ENCODE data around the gene PLK1. TPM values are rescaled to one million over a fixed set of nuclear protein-coding genes. Genes with fewer than 3 reads are reported as not detected.

Gene PLK1
- total and polyA plus RNA-seq, 2 of the 13 experiments (the other 11 are each of a cell fraction or from before 2014, with no cell fraction given) = 71.5 to 76.3 TPM

GRCh38 chr16:23690771-23691482 is 12.2 kb downstream of the PLK1 start (continued):
- TF ChIP-seq, protein P1, sequence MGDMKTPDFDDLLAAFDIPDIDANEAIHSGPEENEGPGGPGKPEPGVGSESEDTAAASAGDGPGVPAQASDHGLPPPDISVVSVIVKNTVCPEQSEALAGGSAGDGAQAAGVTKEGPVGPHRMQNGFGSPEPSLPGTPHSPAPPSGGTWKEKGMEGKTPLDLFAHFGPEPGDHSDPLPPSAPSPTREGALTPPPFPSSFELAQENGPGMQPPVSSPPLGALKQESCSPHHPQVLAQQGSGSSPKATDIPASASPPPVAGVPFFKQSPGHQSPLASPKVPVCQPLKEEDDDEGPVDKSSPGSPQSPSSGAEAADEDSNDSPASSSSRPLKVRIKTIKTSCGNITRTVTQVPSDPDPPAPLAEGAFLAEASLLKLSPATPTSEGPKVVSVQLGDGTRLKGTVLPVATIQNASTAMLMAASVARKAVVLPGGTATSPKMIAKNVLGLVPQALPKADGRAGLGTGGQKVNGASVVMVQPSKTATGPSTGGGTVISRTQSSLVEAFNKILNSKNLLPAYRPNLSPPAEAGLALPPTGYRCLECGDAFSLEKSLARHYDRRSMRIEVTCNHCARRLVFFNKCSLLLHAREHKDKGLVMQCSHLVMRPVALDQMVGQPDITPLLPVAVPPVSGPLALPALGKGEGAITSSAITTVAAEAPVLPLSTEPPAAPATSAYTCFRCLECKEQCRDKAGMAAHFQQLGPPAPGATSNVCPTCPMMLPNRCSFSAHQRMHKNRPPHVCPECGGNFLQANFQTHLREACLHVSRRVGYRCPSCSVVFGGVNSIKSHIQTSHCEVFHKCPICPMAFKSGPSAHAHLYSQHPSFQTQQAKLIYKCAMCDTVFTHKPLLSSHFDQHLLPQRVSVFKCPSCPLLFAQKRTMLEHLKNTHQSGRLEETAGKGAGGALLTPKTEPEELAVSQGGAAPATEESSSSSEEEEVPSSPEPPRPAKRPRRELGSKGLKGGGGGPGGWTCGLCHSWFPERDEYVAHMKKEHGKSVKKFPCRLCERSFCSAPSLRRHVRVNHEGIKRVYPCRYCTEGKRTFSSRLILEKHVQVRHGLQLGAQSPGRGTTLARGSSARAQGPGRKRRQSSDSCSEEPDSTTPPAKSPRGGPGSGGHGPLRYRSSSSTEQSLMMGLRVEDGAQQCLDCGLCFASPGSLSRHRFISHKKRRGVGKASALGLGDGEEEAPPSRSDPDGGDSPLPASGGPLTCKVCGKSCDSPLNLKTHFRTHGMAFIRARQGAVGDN (CRISPR knock-in tag; IDR thresholded peaks at IDR 0.05) = peak; percentile 19; the same call in 1 of the 2 replicates

GRCh38 chr16:23691483-23692189 is 12.9 kb downstream of the PLK1 start:
- POLR2A ChIA-PET = no interaction called here
- Histone ChIP-seq H3K27me3 (ENCODE audit: control insufficient read depth in 1 of 2, insufficient read depth in 2 of 2, low read length in 2 of 2) (no peaks in the 10 kb centered on the region), H3K9ac (ENCODE audit: insufficient read depth, low read depth, low read length) (no peak overlapping the region), H3K79me2 (ENCODE audit: insufficient read depth, low read length) (no peaks in the 10 kb centered on the region), H3K4me3 (replicated peaks in 1 of 3; ENCODE audit: insufficient read depth in 1 of 3, low read depth in 2 of 3, low read length in 3 of 3) (no peak overlapping the region), H3K4me2 (ENCODE audit: low read depth, low read length) (no peak overlapping the region), H4K20me1 (ENCODE audit: insufficient read depth, low read length) (no peaks in the 10 kb centered on the region; the same call in 1 of the 2 replicates), H3K4me1 (ENCODE audit: insufficient read depth, low read length) (peaks cover 22% of the 10 kb centered on the region), H3K9me3 (ENCODE audit: low read length) (no peaks in the 10 kb centered on the region), H3K27ac (ENCODE audit: extremely low read length, insufficient read depth, low read length) (no peak overlapping the region), H2AFZ (ENCODE audit: low read length) (no peak overlapping the region), H3K36me3 (replicated peaks in 1 of 2; ENCODE audit: control insufficient read depth in 1 of 2, insufficient read depth in 2 of 2, low read length in 2 of 2) (peaks cover 46 to 57% of the 10 kb centered on the region in 2 experiments)
- no peak for DNase-seq (ENCODE audit: low spot score)
- CTCF ChIA-PET (ENCODE audit: low intra/inter-chr PET ratio, low total read pairs) = no interaction called here
- FAIRE-seq = no peak
- ATAC-seq = no peak
- BruUV-seq (replicated peaks) = no TSS peak
- in situ Hi-C loops (cut with HindIII; ENCODE audit: extremely low pct_ligation_motif_present, low pct_unique_long_range_greater_than_20kb) = no loop called here
- 95% methylated on average over 10 of the region's 10 CpGs for WGBS (ENCODE audit: low lambda C conversion rate)
- intact Hi-C loops (cut with micrococcal nuclease; ENCODE audit: unreplicated experiment) = no loop called here
- no peak for TF ChIP-seq ZNF10 (CRISPR knock-in tag; IDR thresholded peaks at IDR 0.05; ENCODE audit: borderline replicate concordance, low read depth)
- no peak for TF ChIP-seq TIGD3 (CRISPR knock-in tag; IDR thresholded peaks at IDR 0.05; ENCODE audit: borderline replicate concordance)
- no peak for TF ChIP-seq PAX8 (CRISPR knock-in tag; IDR thresholded peaks at IDR 0.05; ENCODE audit: borderline replicate concordance)
- no peak for TF ChIP-seq ZNF34 (CRISPR knock-in tag; IDR thresholded peaks at IDR 0.05; ENCODE audit: borderline replicate concordance)
- no peak for TF ChIP-seq HMG20B (CRISPR knock-in tag; conservative IDR thresholded peaks at IDR 0.05)

All from HepG2 (cell line).